HL-60 (cell line): ENCODE measurements around the gene TACC3.

Experiments used
- DNase-seq, 2 experiments: peaks; one replicate each; pipeline ENCODE4 v3.0.0-alpha.2; 2010 to 2020; ENCODE audit warnings: low read depth in 1 of 2, low spot score in 1 of 2
- H3K27ac ChIP-seq: fragments of 250-450 bp; sonication (Bioruptor Pico); replicated peaks from 2 replicates; pipeline ENCODE4 v1.5.1; 2020; ENCODE audit warnings: mild to moderate bottlenecking, moderate library complexity
- H3K27me3 ChIP-seq: fragments of 250-450 bp; sonication (Bioruptor Pico); 2 replicates; pipeline ENCODE4 v1.5.1; 2021; ENCODE audit warnings: mild to moderate bottlenecking, moderate library complexity; ENCODE audit not compliant: insufficient read depth, poor library complexity, severe bottlenecking
- H3K4me3 ChIP-seq: replicated peaks from 2 replicates; pipeline ENCODE4 v1.5.1; 2011; ENCODE audit warnings: mild to moderate bottlenecking, control low read depth, low read length; ENCODE audit not compliant: insufficient read depth
- GABPA ChIP-seq: IDR thresholded peaks from 2 replicates; pipeline ENCODE4 v1.6.1; 2012; ENCODE audit warnings: low read depth
- POLR2AphosphoS5 ChIP-seq: IDR thresholded peaks from 2 replicates; pipeline ENCODE4 v1.6.1; 2012; ENCODE audit warnings: low read depth
- SPI1 ChIP-seq: IDR thresholded peaks from 2 replicates; pipeline ENCODE4 v1.6.1; 2012; ENCODE audit warnings: low read depth, mild to moderate bottlenecking, borderline replicate concordance
- TF ChIP-seq, protein P1 (sequence below): IDR thresholded peaks from 2 replicates; pipeline ENCODE4 v1.6.1; 2012; ENCODE audit warnings: low read depth; ENCODE audit not compliant: insufficient replicate concordance
- TF ChIP-seq, protein P2 (sequence below): IDR thresholded peaks from one replicate; pipeline ENCODE4 v1.5.1; 2011; ENCODE audit warnings: low read length, control low read depth, inconsistent platforms; ENCODE audit not compliant: insufficient read depth

TACC3 gene

GRCh38 chr4:1755297-1755696 is 34.0 kb downstream of the TACC3 start:
- H3K27ac ChIP-seq: no peak overlapping the region
- no peaks in the 10 kb centered on the region for H3K27me3 ChIP-seq
- H3K4me3 ChIP-seq: no peak overlapping the region
- no peak for DNase-seq
- no peak for TF ChIP-seq POLR2AphosphoS5
- TF ChIP-seq, protein P1, sequence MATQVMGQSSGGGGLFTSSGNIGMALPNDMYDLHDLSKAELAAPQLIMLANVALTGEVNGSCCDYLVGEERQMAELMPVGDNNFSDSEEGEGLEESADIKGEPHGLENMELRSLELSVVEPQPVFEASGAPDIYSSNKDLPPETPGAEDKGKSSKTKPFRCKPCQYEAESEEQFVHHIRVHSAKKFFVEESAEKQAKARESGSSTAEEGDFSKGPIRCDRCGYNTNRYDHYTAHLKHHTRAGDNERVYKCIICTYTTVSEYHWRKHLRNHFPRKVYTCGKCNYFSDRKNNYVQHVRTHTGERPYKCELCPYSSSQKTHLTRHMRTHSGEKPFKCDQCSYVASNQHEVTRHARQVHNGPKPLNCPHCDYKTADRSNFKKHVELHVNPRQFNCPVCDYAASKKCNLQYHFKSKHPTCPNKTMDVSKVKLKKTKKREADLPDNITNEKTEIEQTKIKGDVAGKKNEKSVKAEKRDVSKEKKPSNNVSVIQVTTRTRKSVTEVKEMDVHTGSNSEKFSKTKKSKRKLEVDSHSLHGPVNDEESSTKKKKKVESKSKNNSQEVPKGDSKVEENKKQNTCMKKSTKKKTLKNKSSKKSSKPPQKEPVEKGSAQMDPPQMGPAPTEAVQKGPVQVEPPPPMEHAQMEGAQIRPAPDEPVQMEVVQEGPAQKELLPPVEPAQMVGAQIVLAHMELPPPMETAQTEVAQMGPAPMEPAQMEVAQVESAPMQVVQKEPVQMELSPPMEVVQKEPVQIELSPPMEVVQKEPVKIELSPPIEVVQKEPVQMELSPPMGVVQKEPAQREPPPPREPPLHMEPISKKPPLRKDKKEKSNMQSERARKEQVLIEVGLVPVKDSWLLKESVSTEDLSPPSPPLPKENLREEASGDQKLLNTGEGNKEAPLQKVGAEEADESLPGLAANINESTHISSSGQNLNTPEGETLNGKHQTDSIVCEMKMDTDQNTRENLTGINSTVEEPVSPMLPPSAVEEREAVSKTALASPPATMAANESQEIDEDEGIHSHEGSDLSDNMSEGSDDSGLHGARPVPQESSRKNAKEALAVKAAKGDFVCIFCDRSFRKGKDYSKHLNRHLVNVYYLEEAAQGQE: no peak
- TF ChIP-seq, protein P2, sequence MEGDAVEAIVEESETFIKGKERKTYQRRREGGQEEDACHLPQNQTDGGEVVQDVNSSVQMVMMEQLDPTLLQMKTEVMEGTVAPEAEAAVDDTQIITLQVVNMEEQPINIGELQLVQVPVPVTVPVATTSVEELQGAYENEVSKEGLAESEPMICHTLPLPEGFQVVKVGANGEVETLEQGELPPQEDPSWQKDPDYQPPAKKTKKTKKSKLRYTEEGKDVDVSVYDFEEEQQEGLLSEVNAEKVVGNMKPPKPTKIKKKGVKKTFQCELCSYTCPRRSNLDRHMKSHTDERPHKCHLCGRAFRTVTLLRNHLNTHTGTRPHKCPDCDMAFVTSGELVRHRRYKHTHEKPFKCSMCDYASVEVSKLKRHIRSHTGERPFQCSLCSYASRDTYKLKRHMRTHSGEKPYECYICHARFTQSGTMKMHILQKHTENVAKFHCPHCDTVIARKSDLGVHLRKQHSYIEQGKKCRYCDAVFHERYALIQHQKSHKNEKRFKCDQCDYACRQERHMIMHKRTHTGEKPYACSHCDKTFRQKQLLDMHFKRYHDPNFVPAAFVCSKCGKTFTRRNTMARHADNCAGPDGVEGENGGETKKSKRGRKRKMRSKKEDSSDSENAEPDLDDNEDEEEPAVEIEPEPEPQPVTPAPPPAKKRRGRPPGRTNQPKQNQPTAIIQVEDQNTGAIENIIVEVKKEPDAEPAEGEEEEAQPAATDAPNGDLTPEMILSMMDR: no peak

- TF ChIP-seq GABPA (no peak), POLR2AphosphoS5 (no peak), SPI1 (no peak)
- TF ChIP-seq, protein P2: no peak
- TF ChIP-seq, protein P1: no peak
- DNase-seq: no peak
- H3K27me3 ChIP-seq: no peaks in the 10 kb centered on the region
- H3K27ac ChIP-seq: no peak overlapping the region
- H3K4me3 ChIP-seq: no peak overlapping the region
Observed at GRCh38 chr4:1756079-1756478, 34.8 kb downstream of the TACC3 start.

GRCh38 chr4:1756893-1757779 is 35.8 kb downstream of the TACC3 start:
- H3K27ac ChIP-seq: no peak overlapping the region
- no peak for DNase-seq

More at GRCh38 chr4:1756893-1757779, 35.8 kb downstream of the TACC3 start:
- Histone ChIP-seq H3K4me3 (no peak overlapping the region), H3K27me3 (no peaks in the 10 kb centered on the region)
- TF ChIP-seq SPI1 (no peak), POLR2AphosphoS5 (no peak), GABPA (no peak)
- TF ChIP-seq, protein P2: no peak
- TF ChIP-seq, protein P1: no peak
